Sigmoid colon (tissue), 4 donors: ENCODE data around the gene C19orf25.
"Not testable (repeated sequence)": the region's sequence is repeated elsewhere in the genome, so short reads cannot be mapped to it uniquely, and the experiment has no call there.

ENCODE experiments used
- POLR2A ChIP-seq, 2 donors: fragments of 450-650 bp; IDR thresholded peaks; one replicate each; pipeline ENCODE4 v1.6.1; 2016; ENCODE audit warnings: antibody characterized with exemption in 2 of 2, mild to moderate bottlenecking in 2 of 2, moderate library complexity in 2 of 2
- POLR2AphosphoS5 ChIP-seq, 4 donors: sonication (generic); formaldehyde crosslinking; IDR thresholded peaks; one replicate each; pipeline ENCODE4 v1.6.1; 2017; ENCODE audit warnings: antibody characterized with exemption in 4 of 4
- TF ChIP-seq, protein P1 (sequence below), 4 experiments: fragments of 450-650 bp in 3 of 4; fragments of 200-600 bp in 1 of 4; IDR thresholded peaks; one replicate each; pipeline ENCODE4 v1.5.1; 2016 to 2019; ENCODE audit warnings: antibody characterized with exemption in 4 of 4, mild to moderate bottlenecking in 3 of 4, moderate library complexity in 2 of 4

DNA sequence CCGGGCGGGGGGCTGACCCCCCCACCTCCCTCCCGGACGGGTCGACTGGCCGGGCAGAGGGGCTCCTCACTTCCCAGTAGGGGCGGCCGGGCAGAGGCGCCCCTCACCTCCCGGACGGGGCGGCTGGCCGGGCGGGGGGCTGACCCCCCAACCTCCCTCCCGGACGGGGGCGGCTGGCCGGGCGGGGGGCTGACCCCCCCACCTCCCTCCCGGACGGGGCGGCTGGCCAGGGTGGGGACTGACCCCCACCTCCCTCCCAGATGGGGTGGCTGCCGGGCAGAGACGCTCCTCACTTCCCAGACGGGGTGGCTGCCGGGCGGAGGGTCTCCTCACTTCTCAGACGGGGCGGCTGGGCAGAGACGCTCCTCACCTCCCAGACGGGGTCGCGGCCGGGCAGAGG is 20.2 kb upstream of the C19orf25 start:
- TF ChIP-seq, protein P1, sequence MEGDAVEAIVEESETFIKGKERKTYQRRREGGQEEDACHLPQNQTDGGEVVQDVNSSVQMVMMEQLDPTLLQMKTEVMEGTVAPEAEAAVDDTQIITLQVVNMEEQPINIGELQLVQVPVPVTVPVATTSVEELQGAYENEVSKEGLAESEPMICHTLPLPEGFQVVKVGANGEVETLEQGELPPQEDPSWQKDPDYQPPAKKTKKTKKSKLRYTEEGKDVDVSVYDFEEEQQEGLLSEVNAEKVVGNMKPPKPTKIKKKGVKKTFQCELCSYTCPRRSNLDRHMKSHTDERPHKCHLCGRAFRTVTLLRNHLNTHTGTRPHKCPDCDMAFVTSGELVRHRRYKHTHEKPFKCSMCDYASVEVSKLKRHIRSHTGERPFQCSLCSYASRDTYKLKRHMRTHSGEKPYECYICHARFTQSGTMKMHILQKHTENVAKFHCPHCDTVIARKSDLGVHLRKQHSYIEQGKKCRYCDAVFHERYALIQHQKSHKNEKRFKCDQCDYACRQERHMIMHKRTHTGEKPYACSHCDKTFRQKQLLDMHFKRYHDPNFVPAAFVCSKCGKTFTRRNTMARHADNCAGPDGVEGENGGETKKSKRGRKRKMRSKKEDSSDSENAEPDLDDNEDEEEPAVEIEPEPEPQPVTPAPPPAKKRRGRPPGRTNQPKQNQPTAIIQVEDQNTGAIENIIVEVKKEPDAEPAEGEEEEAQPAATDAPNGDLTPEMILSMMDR (IDR thresholded peaks at IDR 0.05), result not testable (repeated sequence)
- not testable (repeated sequence) for TF ChIP-seq POLR2A, POLR2AphosphoS5 (IDR thresholded peaks at IDR 0.05)
